Stimulated activated CD8-positive, alpha-beta memory T cell treated with anti-CD3 and anti-CD28 coated beads, Interleukin-15, amount 100 ng/mL, for 4 hours (primary cell): ENCODE measurements around the gene ABLIM1.

Experiments used
- DNase-seq, 2 donors: peaks; one replicate each; pipeline ENCODE4 v3.0.0-alpha.2; 2020; ENCODE audit warnings: low read depth in 2 of 2

ABLIM1 gene

DNA sequence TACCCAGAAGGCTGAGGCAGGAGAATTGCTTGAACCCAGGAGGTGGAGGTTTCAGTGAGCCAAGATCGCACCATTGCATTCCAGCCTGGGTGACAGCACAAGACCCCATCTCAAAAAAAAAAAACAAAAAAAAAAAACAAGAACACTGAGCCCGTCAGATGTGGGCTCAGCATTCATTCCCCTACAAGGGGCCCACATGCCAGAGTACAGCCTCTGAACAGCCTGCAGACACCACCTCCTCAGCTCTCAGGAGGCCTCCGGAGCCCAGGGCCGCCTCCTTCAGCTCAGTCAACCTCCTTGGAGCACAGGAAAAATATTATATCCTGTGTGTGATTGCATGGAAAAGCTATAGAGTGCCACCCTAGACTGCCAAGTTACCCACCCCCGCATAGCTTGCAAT lies 112.3 kb downstream of the ABLIM1 start:
- no peak for DNase-seq

- DNase-seq, result no peak
Observed at GRCh38 chr10:114545071-114545470, 113.0 kb downstream of the ABLIM1 start.

GRCh38 chr10:114544045-114544659 lies 113.9 kb downstream of the ABLIM1 start:
- DNase-seq, result peak; percentile 34 to 37

DNA sequence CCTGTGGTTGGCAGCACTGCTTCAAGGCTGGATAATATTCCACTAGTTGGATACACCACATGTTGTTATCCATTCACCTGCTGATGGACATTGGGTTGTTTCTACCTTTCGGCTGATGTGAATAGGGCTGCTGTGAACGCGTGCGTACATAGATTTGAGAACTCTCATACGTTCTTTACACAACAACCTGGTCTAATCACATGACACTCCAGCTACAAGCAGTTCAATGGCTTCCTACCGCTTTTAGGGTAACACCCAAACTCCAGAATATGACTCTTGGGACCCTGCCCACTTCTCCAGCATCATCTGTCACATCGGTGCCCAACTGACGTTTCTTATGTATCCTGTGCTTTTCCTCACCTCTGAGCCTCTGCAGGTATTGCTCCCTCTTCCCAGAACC lies 114.6 kb downstream of the ABLIM1 start:
- DNase-seq, result no peak

DNA sequence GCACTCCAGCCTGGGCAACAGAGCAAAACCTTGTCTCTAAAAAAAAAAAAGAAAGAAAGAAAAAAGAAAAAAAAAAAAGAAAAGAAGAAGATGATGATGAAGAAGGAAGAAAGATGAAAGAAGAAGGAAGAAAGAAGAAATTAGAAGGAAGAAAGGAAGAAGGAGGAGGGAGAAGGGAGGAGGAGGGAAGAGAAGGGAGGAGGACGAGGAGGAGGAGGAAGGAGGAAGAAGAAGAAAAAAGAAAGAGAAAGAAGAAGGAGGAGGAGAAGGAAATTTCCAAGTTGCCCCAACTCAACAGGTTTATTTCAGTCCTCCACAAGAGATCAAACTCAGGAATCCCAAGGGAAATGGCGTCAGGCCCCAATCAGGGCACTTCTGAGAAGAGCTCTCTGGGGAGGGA lies 115.7 kb downstream of the ABLIM1 start:
- DNase-seq, result no peak

- DNase-seq, result no peak
Observed at GRCh38 chr10:114541797-114542160, 116.3 kb downstream of the ABLIM1 start.

- peak; percentile 35 to 48 for DNase-seq
Observed at GRCh38 chr10:114541081-114541796, 116.8 kb downstream of the ABLIM1 start.

DNA sequence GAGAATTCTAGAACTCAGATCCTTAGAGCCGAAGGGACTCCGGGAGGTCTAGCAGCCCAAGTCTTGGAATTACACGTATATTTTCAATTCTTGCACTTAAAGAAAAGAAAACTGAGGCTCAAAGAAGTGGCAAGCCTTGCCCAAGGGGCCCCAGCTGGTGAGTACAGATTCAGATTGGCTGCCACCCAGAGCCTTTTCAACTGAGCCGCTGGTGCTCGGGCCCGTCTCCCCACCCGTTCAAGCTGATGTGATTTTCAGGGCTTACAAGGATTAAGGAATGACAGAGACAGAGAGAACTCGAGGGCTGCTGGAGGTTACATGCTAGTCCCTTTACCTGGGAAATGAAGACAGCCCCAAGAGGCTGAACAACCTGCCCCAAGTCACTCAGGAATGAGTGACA lies 117.8 kb downstream of the ABLIM1 start:
- no peak for DNase-seq

GRCh38 chr10:114539623-114540022 lies 118.5 kb downstream of the ABLIM1 start:
- DNase-seq, result no peak

GRCh38 chr10:114538181-114538906 lies 119.7 kb downstream of the ABLIM1 start:
- DNase-seq, result peak in 1 of 2 donors; percentile 25

GRCh38 chr10:114537736-114538135 lies 120.3 kb downstream of the ABLIM1 start:
- no peak for DNase-seq

DNA sequence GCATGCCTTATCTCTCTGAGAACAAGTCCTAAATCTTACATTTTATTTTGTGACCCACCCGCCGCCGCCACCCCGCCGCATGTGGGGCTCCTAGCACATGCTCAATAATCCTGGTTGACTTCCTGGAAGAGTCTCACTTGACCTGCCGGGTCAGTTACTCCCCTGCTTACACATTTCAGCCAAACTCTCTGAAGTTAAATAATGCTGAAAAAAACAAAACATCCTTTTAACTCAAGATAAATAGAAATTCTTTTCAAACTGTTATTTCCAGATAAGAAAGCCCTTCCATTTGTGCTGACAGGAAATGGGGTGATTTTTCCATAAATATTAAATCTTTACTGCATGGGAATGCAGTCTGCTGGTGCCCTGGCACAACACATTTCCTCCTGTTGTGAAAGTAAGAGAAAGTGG lies 123.5 kb downstream of the ABLIM1 start:
- DNase-seq, result no peak

DNA sequence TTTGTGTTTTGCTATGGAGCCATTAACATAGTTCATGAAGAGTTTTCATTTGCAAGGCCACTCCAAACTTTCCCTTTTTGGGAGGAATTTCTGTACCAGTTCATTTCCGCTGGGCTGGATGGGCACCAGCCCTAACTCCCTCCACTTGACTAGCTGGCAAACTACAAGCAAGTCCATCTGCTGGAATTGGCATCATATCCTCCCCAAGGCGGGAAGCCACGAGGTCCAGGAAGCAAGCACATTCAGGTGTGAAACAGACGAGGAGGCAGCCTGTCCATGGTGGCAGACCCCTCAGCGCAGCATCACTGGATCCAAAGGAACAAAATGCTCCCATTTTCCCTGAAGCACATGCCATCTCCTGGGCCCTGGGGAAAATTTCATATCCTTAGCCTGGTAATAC lies 125.8 kb downstream of the ABLIM1 start:
- no peak for DNase-seq

DNA sequence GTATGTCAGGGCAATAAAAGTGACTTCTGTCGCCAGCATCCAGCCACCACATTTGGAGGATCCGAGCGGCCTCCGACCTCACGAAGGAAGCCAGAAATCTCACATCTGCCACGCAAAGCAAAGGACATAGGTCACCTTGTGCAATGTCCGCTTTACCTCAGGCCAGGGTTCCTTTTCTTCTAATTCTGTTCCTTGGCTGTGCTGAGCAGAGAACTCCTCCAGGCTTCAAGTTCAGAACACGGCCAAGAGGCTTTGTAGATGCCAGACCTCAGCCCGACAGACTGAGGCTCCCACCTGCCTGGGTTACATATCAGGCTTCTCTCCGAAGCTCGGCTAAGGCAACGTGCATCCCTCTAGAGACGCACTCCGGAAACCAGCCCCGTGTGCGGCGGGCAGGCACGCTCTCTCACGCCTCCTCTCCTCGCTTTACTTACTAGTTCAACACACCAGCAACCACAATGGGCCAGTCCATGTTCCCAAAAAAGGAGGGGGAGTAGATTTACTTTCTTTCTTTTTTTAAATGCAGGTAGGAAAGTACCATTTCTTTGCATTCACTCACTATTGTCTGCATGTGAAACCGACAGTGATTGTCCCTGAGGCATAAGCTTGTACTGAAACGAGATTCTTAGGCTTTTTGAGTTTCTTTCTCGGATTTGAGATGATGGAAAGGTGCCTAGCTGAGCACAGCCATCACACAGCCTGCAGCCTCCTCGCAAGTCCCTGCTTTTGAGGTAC lies 131.4 kb downstream of the ABLIM1 start:
- peak; percentile 70 to 83 for DNase-seq

DNA sequence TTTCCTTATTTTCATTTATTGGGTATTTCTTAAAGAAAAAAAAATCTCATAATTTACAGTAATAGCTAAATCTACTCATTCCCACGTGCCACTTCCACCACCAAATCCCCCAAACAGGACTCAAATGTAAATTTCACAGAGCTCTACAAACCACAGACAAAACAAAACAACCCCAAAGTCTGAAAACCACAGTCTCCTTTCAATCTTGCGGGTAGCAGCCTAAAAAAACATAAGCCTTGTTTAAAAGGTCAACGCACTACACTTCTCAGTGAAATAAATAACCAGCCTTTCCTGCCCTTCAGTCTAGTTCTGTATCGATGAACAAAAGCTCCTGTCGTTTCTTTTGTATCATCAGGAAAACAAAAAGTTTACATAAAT lies 132.0 kb downstream of the ABLIM1 start:
- no peak for DNase-seq

DNA sequence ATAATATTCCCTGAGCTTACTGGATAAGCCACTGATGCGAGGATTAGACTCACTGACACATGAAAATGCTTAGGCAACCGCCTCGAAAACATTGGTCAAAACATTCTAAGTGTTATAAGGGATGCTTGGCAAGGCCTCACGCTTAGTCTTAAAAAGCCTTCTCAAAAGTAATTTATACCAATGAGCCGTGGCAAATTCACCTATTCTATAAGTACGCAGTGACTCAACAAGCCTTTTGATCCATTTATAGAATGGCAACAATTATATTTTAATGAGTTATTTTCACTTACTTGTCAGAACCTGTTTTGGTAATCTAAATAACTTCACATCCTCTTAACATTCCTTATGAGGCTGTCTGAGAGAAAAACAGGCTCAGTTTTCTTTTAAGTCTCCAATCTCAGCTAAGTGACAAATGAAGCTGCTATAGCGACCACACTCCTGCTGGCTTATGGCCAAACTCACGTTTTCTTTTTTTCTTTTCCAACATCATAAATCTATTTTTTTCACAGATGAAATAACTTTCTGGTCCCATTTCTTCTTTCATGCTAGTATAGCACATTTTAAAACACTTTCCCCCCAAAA lies 132.6 kb downstream of the ABLIM1 start:
- DNase-seq, result no peak

GRCh38 chr10:114523876-114524275 lies 134.2 kb downstream of the ABLIM1 start:
- DNase-seq, result no peak

- no peak for DNase-seq
Observed at GRCh38 chr10:114521255-114521654, 136.8 kb downstream of the ABLIM1 start.

DNA sequence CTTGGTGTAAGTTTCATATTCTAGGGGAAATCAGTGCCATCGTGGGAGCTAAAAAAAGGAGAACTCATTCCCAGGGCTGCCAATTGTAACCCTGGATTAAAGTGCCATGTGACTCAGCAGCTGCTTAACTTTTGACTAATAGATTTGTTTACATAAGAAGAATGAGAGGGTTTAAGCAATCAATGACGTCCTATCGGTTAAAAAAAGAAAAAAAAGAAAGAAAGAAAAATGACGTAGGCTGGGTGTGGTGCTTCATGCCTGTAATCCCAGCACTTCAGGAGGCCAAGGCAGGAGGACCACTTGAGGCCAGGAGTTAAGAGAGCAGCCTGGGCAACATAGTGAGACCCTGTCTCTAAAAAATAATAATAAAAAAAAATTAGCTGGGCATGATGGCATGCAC lies 137.6 kb downstream of the ABLIM1 start:
- DNase-seq, result no peak

DNA sequence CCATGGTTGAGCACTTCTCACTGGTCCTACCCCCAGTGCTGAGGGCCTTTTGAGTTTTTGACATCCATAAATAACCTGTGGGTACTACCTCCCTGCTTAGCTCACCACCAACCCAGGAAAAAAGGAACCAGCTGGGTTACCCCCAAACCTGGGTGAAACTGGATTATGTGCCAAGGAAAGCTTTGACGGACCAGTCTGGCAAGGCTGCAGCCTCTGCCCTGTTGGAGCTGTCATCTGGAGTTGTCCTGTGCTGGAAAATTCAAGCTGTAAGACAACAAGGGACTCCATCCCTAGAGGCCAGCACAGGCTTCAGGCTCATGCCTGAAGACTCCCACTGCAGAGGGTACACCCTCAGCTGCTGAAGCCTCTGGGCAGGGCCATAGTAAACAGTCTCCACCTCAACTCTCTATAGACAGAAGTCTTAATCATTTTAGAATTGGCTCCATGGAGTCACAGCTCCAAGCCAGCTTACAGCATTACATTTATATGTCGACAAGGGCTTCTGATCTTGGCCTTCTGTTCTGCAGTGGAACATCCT lies 138.2 kb downstream of the ABLIM1 start:
- no peak for DNase-seq

- DNase-seq, result no peak
Observed at GRCh38 chr10:114519306-114519669, 138.8 kb downstream of the ABLIM1 start.
